ENCODE results near the gene RFX4.

The RFX4 gene

DNA sequence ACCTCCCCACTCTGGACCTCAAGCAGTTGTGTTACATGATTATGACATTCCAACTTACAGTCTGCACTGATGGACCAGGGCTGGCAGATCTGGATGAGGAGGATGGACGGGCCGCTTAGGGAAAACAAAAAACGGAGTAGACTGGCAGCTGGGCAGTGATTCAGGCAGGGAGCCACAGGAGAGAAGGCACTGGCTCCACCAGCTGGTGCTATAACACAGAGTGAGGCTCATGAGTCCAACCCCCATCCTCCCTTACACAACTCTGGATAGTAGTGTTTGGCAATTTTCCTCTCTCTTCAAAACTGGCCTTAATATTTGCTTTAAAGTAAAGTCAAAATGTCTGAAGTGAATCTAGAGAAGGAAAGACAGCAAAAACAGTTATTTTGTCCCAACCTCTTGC, 181.9 kb downstream of the RFX4 start:
- TF ChIP-seq CTCF (IDR thresholded peaks at IDR 0.05; ENCODE audit: insufficient read depth, low read depth, low read length, missing control alignments) = no peak
- DNase-seq (ENCODE audit: low read depth) = peak; percentile 29
- no peak overlapping the region for H3K4me3 ChIP-seq (ENCODE audit: low read length)

GRCh38 chr12:106766393-106766826, 183.6 kb downstream of the RFX4 start:
- DNase-seq (ENCODE audit: low read depth) = no peak
- H3K4me3 ChIP-seq (ENCODE audit: low read length) = no peak overlapping the region
- no peak for TF ChIP-seq CTCF (IDR thresholded peaks at IDR 0.05; ENCODE audit: insufficient read depth, low read depth, low read length, missing control alignments)

DNA sequence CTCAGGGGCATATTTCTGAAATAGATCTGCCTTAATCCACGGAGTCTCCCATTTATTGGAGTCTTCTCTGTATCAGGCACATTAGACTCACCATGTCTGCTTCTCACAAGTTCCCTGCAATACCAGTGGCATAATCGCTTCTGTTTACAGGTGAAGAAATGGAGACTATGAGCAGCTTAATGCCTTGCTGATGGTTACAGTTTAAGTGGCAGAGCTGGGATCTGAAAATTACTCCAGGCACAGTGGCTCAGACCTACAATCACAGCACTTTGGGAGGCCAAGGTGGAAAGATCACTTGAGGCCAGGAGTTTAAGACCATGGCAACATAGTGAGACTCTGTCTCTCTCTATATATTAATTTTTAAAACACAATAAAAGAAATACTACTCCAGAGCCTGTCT, 184.4 kb downstream of the RFX4 start:
- DNase-seq (ENCODE audit: low read depth) = no peak
- H3K4me3 ChIP-seq (ENCODE audit: low read length) = no peak overlapping the region
- no peak for TF ChIP-seq CTCF (IDR thresholded peaks at IDR 0.05; ENCODE audit: insufficient read depth, low read depth, low read length, missing control alignments)

- H3K4me3 ChIP-seq (ENCODE audit: low read length) = no peak overlapping the region
- no peak for TF ChIP-seq CTCF (IDR thresholded peaks at IDR 0.05; ENCODE audit: insufficient read depth, low read depth, low read length, missing control alignments)
These were observed 185.4 kb downstream of the RFX4 start for GRCh38 chr12:106767954-106768822.

GRCh38 chr12:106769078-106769477, 186.3 kb downstream of the RFX4 start:
- TF ChIP-seq CTCF (IDR thresholded peaks at IDR 0.05; ENCODE audit: insufficient read depth, low read depth, low read length, missing control alignments) = no peak
- no peak for DNase-seq (ENCODE audit: low read depth)
- no peak overlapping the region for H3K4me3 ChIP-seq (ENCODE audit: low read length)

More at GRCh38 chr12:106767954-106768822, 185.4 kb downstream of the RFX4 start:
- DNase-seq (ENCODE audit: low read depth) = no peak

GRCh38 chr12:106769546-106769945, 186.7 kb downstream of the RFX4 start:
- no peak overlapping the region for H3K4me3 ChIP-seq (ENCODE audit: low read length)
- DNase-seq (ENCODE audit: low read depth) = no peak
- TF ChIP-seq CTCF (IDR thresholded peaks at IDR 0.05; ENCODE audit: insufficient read depth, low read depth, low read length, missing control alignments) = no peak

GRCh38 chr12:106771425-106771824, 188.6 kb downstream of the RFX4 start:
- DNase-seq (ENCODE audit: low read depth) = no peak
- no peak for TF ChIP-seq CTCF (IDR thresholded peaks at IDR 0.05; ENCODE audit: insufficient read depth, low read depth, low read length, missing control alignments)
- H3K4me3 ChIP-seq (ENCODE audit: low read length) = no peak overlapping the region

Measured in epithelial cell of esophagus (primary cell).